HG03432 (cell line): ENCODE results near the gene TADA2A.
"Not testable (repeated sequence)": the region's sequence is repeated elsewhere in the genome, so short reads cannot be mapped to it uniquely, and the experiment has no call there.

Experiments used
- ATAC-seq: cut with Tn5 transposase; IDR thresholded peaks from one replicate; pipeline ENCODE4 v1.9.1; 2021; ENCODE audit warnings: mild to moderate bottlenecking, moderate library complexity; ENCODE audit not compliant: unreplicated experiment

Gene TADA2A

GRCh38 chr17:37490638-37491614 lies 84.2 kb downstream of the TADA2A start:
- ATAC-seq, result no peak

DNA sequence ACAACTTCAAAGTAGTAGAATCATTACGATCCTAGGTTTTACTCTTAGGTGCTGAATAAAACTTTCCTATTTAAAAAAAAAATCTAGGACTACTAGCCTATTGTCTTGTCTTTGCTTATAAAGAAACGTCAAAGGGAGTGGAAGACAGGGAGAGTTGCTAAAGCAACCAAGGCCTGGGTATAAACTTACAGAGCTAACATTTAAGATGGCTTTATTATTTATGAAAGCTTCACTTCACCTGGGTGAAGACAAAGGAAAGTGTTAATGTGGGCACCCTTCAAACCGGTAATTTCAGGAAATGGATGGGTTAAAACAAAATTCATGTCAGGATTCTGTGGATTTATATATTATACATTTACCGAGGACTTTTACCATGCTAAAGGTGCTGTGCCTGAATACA lies 85.5 kb downstream of the TADA2A start:
- no peak for ATAC-seq

DNA sequence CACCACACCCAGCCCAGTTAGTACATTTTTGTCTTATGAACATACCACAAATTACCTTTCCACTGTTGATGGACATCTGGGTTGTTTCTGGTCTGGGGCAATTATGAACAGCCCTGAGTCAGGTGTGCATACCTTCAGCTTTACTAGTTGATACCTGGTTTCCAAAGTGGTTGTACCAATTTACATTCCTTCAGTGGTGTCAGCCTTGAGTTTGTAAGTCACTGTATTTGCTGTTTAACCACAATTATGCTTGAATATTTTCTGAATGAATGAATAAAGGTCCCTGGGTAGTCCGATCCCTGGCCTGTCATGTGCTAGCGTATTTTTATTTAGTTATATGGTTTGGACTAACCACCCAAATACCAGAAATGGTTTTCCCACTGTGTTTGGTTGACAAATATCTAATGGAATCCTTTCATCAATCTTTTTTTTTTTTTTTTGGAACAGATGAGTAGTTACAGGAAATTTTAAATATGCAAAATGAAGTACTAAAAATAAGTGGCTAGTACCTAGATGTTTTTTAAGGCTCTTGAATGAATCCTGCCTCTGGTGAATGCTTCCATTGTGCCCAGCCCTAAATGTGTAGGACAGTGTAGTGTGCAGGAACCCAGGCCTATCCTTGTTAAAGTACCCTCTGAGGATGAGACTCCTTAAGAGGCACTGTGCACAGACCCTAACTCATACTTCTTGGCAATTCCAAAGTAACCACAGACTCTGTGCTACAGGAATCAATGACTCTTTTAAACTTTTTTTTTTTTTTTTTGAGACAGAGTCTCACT lies 86.8 kb downstream of the TADA2A start:
- ATAC-seq, result no peak

DNA sequence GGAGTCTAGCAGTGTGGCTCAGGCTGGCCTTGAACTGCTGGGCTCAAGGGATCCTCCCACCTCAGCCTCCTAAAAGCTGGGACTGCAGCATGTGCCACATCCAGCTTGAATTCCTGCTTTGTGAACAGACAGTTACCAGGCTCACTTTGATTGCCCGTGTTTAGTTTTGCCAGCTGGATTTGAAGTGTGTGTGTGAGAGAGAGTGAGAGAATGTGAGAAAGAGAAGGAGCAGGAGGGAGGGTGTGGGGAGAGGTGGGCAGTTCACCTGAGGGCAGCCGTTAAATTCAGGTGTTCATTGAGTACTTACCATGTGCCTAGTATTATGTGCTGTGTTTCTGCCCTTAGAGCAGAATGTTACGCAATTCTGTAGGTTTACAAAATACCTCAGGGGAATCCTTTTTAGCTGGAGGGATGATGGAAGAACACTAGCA lies 87.7 kb downstream of the TADA2A start:
- ATAC-seq, result no peak

DNA sequence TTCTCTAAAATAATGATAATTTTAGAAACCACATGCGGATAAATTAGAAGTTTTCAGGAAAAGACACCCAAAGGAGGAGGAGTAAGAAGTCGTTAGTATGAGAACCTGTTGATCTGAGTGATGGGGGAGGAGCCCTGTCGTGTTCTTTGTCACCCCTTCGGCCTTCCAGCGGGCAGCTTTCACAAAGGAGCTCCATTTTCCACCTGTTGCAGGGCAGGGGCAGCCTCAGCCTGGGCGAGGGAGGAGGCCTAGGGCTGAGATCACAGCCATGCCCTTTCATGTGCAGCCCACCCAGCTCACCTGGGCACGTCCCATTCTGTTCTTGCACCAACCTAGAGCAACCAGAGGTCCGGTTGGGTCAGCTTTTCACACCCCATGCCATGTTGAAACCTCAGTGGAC lies 88.3 kb downstream of the TADA2A start:
- ATAC-seq, result no peak

DNA sequence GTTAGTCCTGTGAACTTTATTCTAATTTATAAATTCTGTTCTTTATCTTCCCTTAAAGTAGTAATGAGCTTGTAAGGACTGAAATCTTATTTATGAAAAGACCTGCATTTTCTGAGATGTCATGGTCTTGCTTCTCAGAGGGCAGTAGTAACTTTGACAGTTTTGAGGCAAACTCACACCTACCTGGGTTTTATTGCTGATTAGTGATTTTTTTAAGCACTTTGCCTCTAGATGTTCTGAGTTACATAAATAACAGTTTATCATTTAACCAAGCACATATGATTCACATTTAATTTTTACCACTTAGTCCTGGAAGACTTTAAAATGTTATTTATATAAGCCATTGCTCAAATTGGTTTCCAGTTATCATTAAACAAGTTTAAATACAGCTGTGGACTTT lies 93.7 kb downstream of the TADA2A start:
- ATAC-seq, result no peak

DNA sequence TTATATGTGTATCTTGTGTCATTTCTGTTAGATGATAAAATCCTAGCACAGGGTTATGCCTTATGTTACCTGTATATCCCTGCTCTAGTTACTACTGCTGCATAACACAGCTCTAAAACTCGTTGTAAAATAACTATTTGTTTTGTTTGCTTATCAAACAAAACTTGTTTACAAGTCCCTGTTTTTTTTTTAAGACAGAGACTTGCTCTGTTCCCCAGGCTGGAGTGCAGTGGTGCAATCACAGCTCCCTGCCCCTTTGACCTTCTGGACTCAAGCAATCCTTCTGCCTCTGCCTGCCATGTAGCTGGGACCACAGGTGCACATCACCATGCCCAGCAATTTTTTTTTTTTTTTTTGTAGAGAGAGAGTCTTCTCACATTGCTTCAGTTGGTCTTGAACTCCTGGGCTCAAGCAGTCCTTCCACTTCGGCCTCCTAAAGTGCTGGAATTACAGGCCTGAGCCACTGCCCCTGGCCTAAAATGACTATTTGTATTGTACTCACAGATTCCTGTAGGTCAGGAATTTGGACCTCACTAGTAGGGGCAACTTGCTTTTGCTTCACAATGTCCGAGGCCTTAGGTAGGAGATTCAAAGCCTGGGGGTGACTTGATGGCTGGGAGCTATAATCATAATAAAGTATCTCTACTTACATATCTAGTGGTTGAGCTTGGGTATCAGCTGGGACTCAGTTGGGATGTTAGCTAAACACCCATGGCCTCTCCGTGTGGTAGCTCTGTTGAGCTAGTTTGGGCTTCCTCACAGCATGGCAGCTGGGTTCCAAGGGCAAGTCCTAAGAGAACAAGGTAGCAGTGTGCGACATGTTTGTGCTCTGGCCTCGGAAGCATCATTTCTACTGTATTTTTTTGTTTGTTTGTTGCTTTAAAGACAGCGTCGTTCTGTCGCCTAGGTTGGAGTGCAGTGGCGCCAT lies 95.6 kb downstream of the TADA2A start:
- no peak for ATAC-seq

GRCh38 chr17:37503148-37503547 lies 96.5 kb downstream of the TADA2A start:
- ATAC-seq, result no peak

DNA sequence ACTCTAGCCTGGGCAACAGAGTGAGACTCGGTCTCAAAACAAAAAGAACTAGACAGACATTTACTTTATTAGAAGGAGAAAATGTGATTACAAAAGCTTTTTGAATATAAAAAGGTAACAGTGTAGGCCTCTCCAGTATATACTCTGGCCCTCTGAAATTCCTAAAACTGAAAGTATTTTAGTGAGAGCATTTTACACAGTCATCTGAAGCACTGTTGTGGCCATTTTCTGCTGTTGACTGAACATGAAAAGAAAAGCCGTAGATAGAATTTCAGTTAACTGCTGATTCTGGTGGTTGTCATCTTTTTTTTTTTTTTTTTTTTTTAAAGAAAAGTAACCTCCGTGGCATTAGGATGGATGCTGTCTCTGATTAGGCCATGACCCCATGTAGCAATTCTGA lies 98.6 kb downstream of the TADA2A start:
- ATAC-seq, result no peak

GRCh38 chr17:37506678-37507077 lies 100.0 kb downstream of the TADA2A start:
- ATAC-seq, result no peak

- no peak for ATAC-seq
Measured at GRCh38 chr17:37507111-37507510, 100.4 kb downstream of the TADA2A start.

DNA sequence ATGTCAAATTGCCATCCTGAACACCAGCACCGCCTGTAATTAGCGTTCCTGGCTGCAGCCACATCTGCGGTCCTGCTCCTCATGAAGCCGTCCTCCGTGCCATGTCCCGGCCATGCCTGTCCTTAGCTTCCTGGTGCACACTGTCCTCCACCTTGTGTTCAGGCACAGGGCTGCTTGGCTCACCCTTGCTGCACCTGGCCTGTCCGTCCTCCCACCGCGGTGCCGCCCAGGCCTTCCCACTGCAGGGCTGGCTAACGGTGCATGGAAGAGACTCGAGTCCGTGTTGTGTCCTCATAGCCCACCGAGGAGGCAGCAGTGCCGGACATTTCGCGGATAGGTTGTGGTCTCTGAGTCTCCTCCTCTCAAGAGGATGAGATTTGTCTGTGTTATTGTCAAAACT lies 103.4 kb downstream of the TADA2A start:
- ATAC-seq, result no peak

GRCh38 chr17:37511642-37512041 lies 105.0 kb downstream of the TADA2A start:
- ATAC-seq, result not testable (repeated sequence)

DNA sequence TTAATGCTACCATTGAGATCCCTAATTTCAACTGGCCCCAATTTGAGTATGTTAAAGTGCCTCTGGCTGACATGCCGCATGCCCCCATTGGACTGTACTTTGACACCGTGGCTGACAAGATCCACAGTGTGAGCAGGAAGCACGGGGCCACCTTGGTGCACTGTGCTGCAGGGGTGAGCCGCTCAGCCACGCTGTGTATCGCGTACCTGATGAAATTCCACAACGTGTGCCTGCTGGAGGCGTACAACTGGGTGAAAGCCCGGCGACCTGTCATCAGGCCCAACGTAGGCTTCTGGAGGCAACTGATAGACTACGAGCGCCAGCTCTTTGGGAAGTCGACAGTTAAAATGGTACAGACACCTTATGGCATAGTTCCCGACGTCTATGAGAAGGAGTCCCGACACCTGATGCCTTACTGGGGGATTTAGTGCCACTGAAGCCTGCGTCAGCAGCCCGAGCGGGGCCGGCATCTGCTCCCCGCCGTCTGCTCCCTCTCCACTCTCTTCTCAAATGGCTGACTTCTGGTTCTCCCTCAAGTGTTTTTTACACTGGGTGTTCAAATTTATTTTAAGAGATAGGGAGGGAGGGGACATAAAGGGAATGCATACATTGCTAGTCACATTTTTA lies 105.9 kb downstream of the TADA2A start:
- ATAC-seq, result no peak

- no peak for ATAC-seq
Measured at GRCh38 chr17:37513711-37514110, 107.0 kb downstream of the TADA2A start.

DNA sequence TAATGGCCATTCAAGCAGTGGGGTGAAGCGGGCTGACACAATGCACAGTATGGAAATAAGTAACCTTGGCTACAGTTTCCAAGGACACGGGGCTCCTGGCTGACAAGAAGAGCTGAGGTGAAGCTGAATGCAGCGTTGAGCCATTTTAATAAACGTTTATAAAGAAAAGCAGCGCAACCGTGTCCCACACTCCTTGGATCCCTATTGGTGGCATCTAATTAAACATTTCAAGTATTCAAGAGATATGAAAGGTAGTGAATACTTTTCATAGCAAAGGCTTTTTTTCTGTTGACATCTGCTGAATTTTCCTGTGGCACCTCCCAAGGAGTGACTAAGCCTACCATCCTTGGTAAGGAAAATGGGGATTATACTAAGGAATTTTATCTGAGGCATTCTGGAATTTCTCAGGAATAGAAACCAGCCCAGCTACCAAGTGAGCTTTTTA lies 109.5 kb downstream of the TADA2A start:
- ATAC-seq, result no peak

GRCh38 chr17:37517881-37518280 lies 111.2 kb downstream of the TADA2A start:
- ATAC-seq, result no peak

DNA sequence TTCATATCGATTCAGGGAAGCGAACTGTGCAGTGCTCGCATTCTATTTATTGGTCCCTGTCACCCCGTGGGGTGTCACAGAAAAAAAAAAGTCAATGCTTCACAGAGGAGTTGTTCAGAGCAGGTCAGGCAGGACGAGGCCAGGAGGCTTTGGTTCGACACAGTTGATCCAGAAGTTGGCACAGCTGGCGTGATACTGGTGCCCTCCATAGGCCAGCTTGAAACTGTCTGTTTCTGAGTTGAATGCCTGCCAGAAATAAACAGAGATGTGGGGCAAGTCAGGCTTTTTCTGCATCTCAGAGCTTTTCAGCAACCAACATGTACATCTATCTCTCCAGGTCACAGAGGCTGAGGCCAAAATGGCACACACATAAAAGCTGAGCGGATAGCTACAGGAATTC lies 112.1 kb downstream of the TADA2A start:
- no peak for ATAC-seq

DNA sequence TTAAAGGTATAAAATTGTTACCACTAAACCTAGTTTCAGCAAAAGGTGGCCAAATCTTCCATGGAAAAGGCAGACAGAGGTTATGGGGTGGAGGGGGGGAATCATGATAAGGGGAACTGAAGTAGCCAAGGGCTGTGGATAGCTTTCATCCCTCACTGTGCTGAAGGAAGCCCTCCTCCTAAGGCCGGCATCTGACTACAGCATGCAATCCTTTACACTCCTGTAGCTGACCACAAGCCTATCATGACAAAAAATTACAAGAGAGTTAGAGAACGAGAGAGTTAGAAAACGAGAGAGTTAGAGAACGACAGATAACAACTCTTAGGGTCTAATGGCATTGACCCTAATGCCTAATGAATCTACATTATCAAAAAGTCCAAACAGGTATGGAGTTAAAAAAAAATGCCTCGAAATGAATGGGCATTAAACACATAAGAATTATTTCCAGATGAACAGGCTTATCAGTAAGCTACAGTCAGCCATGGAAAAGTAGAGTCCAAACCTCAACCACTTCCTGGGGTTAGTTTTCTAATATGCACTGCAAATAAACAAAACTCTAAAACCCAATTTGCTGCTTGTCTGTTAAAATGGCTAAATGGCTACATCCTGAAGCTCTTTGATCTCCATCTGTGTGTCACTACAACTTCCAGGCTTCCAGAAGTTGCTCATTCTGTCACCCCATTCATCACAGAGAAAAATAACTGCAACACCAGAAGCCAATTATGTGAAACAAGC lies 112.7 kb downstream of the TADA2A start:
- ATAC-seq, result no peak

GRCh38 chr17:37520174-37520573 lies 113.5 kb downstream of the TADA2A start:
- ATAC-seq, result no peak
